Neuronal stem cell (in vitro differentiated cells): Measurements from ENCODE around the gene GSTM3.

Experiments used
- DNase-seq: peaks from one replicate; pipeline ENCODE4 v3.0.0-alpha.2; 2013; ENCODE audit warnings: low spot score
- H2AFZ ChIP-seq: one replicate; pipeline ENCODE4 v1.6.1; 2013; ENCODE audit warnings: mild to moderate bottlenecking, low read length, inconsistent platforms
- H2AK5ac ChIP-seq: 2 replicates; pipeline ENCODE4 v1.6.1; 2013; ENCODE audit warnings: low read depth, mild to moderate bottlenecking, inconsistent platforms, low read length, moderate library complexity, mixed read lengths
- H2BK120ac ChIP-seq: 2 replicates; pipeline ENCODE4 v1.6.1; 2013; ENCODE audit warnings: low read depth, mild to moderate bottlenecking, inconsistent platforms, low read length, moderate library complexity, mixed read lengths
- H2BK12ac ChIP-seq: one replicate; pipeline ENCODE4 v1.6.1; 2013; ENCODE audit warnings: low read length, inconsistent platforms
- H2BK15ac ChIP-seq: 2 replicates; pipeline ENCODE4 v1.6.1; 2013; ENCODE audit warnings: mild to moderate bottlenecking, low read length, inconsistent platforms, mixed read lengths
- H2BK5ac ChIP-seq: one replicate; pipeline ENCODE4 v1.6.1; 2013; ENCODE audit warnings: inconsistent platforms, mild to moderate bottlenecking, low read length, moderate library complexity
- H3K14ac ChIP-seq: one replicate; pipeline ENCODE4 v1.6.1; 2013; ENCODE audit warnings: low read length, inconsistent platforms
- H3K18ac ChIP-seq: 2 replicates; pipeline ENCODE4 v1.6.1; 2013; ENCODE audit warnings: low read length, inconsistent platforms
- H3K23ac ChIP-seq: 2 replicates; pipeline ENCODE4 v1.6.1; 2013; ENCODE audit warnings: low read depth, mild to moderate bottlenecking, mixed read lengths, low read length, inconsistent platforms; ENCODE audit not compliant: poor library complexity
- H3K27ac ChIP-seq: replicated peaks from 3 replicates; pipeline ENCODE4 v1.5.1; 2013; ENCODE audit warnings: low read length, inconsistent platforms
- H3K27me3 ChIP-seq, 3 experiments: 2 replicates each; pipeline ENCODE4 v1.6.1; 2013; ENCODE audit warnings: low read length in 3 of 3, mild to moderate bottlenecking in 2 of 3, inconsistent platforms in 1 of 3, low read depth in 1 of 3, mixed read lengths in 1 of 3, moderate library complexity in 1 of 3; ENCODE audit not compliant: control insufficient read depth in 3 of 3, insufficient read depth in 3 of 3
- H3K36me3 ChIP-seq, 2 donors: replicated peaks in 1 of 2; 2 replicates each; pipeline ENCODE4 v1.6.1; 2013; ENCODE audit warnings: low read length in 2 of 2; ENCODE audit not compliant: control insufficient read depth in 2 of 2, insufficient read depth in 2 of 2
- H3K4ac ChIP-seq: 2 replicates; pipeline ENCODE4 v1.6.1; 2013; ENCODE audit warnings: inconsistent platforms, mild to moderate bottlenecking, low read length, moderate library complexity
- H3K4me1 ChIP-seq, 2 donors: 1 replicate in 1 of 2; 2 replicates in 1 of 2; pipeline ENCODE4 v1.6.1; 2013; ENCODE audit warnings: low read length in 2 of 2, low read depth in 1 of 2; ENCODE audit not compliant: control insufficient read depth in 2 of 2, insufficient read depth in 1 of 2
- H3K4me2 ChIP-seq: one replicate; pipeline ENCODE4 v1.6.1; 2013; ENCODE audit warnings: mild to moderate bottlenecking, low read length, inconsistent platforms; ENCODE audit not compliant: insufficient read depth, poor library complexity, severe bottlenecking
- H3K4me3 ChIP-seq, 2 donors: 2 replicates each; pipeline ENCODE4 v1.5.1; 2013; ENCODE audit warnings: low read length in 2 of 2, mild to moderate bottlenecking in 2 of 2, inconsistent platforms in 1 of 2, moderate library complexity in 1 of 2
- H3K79me1 ChIP-seq: one replicate; pipeline ENCODE4 v1.6.1; 2013; ENCODE audit warnings: low read depth, mild to moderate bottlenecking, inconsistent platforms, low read length, moderate library complexity
- H3K9ac ChIP-seq: one replicate; pipeline ENCODE4 v1.6.1; 2013; ENCODE audit warnings: mild to moderate bottlenecking, low read depth, low read length, inconsistent platforms; ENCODE audit not compliant: poor library complexity
- H3K9me3 ChIP-seq, 2 donors: replicated peaks in 1 of 2; 2 replicates each; pipeline versions ENCODE3 to v1.6.1; 2013; ENCODE audit warnings: low read length in 2 of 2, mild to moderate bottlenecking in 2 of 2, inconsistent platforms in 1 of 2, low read depth in 1 of 2, mixed read lengths in 1 of 2, moderate library complexity in 1 of 2; ENCODE audit not compliant: control insufficient read depth in 2 of 2, insufficient read depth in 1 of 2
- H4K8ac ChIP-seq: one replicate; pipeline ENCODE4 v1.6.1; 2013; ENCODE audit warnings: low read depth, mild to moderate bottlenecking, inconsistent platforms, low read length, moderate library complexity
- H4K91ac ChIP-seq: one replicate; pipeline ENCODE4 v1.6.1; 2013; ENCODE audit warnings: low read length, low read depth, mild to moderate bottlenecking, inconsistent platforms; ENCODE audit not compliant: poor library complexity
- WGBS, 2 donors: extraction: QIAGEN DNeasy Blood & Tissue Kit; methylation state at CpG; one replicate each; pipeline ENCODE4 v1.1.7; 2013; ENCODE audit warnings: missing lambda C conversion rate in 2 of 2, mixed read lengths in 1 of 2; ENCODE audit not compliant: insufficient read length in 2 of 2, insufficient replicate concordance in 1 of 2; ENCODE audit errors: extremely low coverage in 2 of 2; 5-methylcytosine and 5-hydroxymethylcytosine counted together

Gene GSTM3

GRCh38 chr1:109716570-109717090 lies 24.2 kb downstream of the GSTM3 start:
- no peak overlapping the region for H2BK5ac ChIP-seq
- H3K4me2 ChIP-seq, result no peak overlapping the region
- no peak overlapping the region for H2AK5ac ChIP-seq
- no peaks in the 10 kb centered on the region for H3K79me1 ChIP-seq
- H3K14ac ChIP-seq, result no peak overlapping the region
- no peak overlapping the region for H3K9ac ChIP-seq
- no peaks in the 10 kb centered on the region for H3K36me3 ChIP-seq
- H3K4me1 ChIP-seq, result no peaks in the 10 kb centered on the region
- H2BK120ac ChIP-seq, result no peak overlapping the region
- no peak overlapping the region for H3K18ac ChIP-seq
- H3K27me3 ChIP-seq, result peaks cover 0 to 16% (median 0%) of the 10 kb centered on the region in 3 experiments
- no peak overlapping the region for H3K23ac ChIP-seq
- H3K27ac ChIP-seq, result no peak overlapping the region
- H3K9me3 ChIP-seq, result no peaks in the 10 kb centered on the region
- H2BK15ac ChIP-seq, result no peak overlapping the region
- no peak overlapping the region for H4K8ac ChIP-seq
- no peak overlapping the region for H2AFZ ChIP-seq
- no CpG with 5 or more reads among the region's 3 CpGs for WGBS, 2 donors
- no peak overlapping the region for H2BK12ac ChIP-seq
- no peak overlapping the region for H4K91ac ChIP-seq
- DNase-seq, result no peak
- no peak overlapping the region for H3K4ac ChIP-seq
- no peak overlapping the region for H3K4me3 ChIP-seq

- Histone ChIP-seq H3K14ac (no peak overlapping the region), H3K4me2 (no peak overlapping the region), H3K9ac (no peak overlapping the region), H3K9me3 (no peaks in the 10 kb centered on the region), H4K8ac (no peak overlapping the region), H3K27me3 (peaks cover 0 to 14% (median 0%) of the 10 kb centered on the region in 3 experiments), H3K27ac (no peak overlapping the region), H3K18ac (no peak overlapping the region), H3K79me1 (no peaks in the 10 kb centered on the region), H3K4me1 (no peaks in the 10 kb centered on the region), H2AK5ac (no peak overlapping the region), H3K4me3 (no peak overlapping the region), H3K36me3 (no peaks in the 10 kb centered on the region), H3K23ac (no peak overlapping the region), H2AFZ (no peak overlapping the region), H2BK12ac (no peak overlapping the region), H2BK120ac (no peak overlapping the region), H3K4ac (no peak overlapping the region), H2BK15ac (no peak overlapping the region), H2BK5ac (no peak overlapping the region), H4K91ac (no peak overlapping the region)
- WGBS, 2 donors, result no CpG with 5 or more reads among the region's 3 CpGs
- DNase-seq, result no peak
These were observed 24.7 kb downstream of the GSTM3 start for GRCh38 chr1:109716121-109716520.

GRCh38 chr1:109714661-109715372 lies 26.0 kb downstream of the GSTM3 start:
- no peak overlapping the region for H3K14ac ChIP-seq
- no peaks in the 10 kb centered on the region for H3K79me1 ChIP-seq
- H2BK12ac ChIP-seq, result no peak overlapping the region
- no peaks in the 10 kb centered on the region for H3K9me3 ChIP-seq
- no peaks in the 10 kb centered on the region for H3K36me3 ChIP-seq
- no peak overlapping the region for H4K91ac ChIP-seq
- H3K9ac ChIP-seq, result no peak overlapping the region
- no peak overlapping the region for H2BK15ac ChIP-seq
- H2AK5ac ChIP-seq, result no peak overlapping the region
- no peaks in the 10 kb centered on the region for H3K4me1 ChIP-seq
- no peak overlapping the region for H2AFZ ChIP-seq
- no peak overlapping the region for H3K18ac ChIP-seq
- no CpG with 5 or more reads among the region's 12 CpGs for WGBS, 2 donors
- no peak overlapping the region for H3K4ac ChIP-seq
- H3K23ac ChIP-seq, result no peak overlapping the region
- H3K4me3 ChIP-seq, result no peak overlapping the region
- H3K27me3 ChIP-seq, result peaks cover 0 to 14% (median 0%) of the 10 kb centered on the region in 3 experiments
- no peak overlapping the region for H2BK5ac ChIP-seq
- DNase-seq, result no peak
- no peak overlapping the region for H3K27ac ChIP-seq
- no peak overlapping the region for H2BK120ac ChIP-seq
- H4K8ac ChIP-seq, result no peak overlapping the region
- H3K4me2 ChIP-seq, result no peak overlapping the region

- no peaks in the 10 kb centered on the region for H3K9me3 ChIP-seq
- H2BK5ac ChIP-seq, result no peak overlapping the region
- H2AK5ac ChIP-seq, result no peak overlapping the region
- H4K8ac ChIP-seq, result no peak overlapping the region
- no peak overlapping the region for H4K91ac ChIP-seq
- no peak overlapping the region for H3K4ac ChIP-seq
- no peak overlapping the region for H3K18ac ChIP-seq
- no peak overlapping the region for H3K4me2 ChIP-seq
- no peak overlapping the region for H3K27ac ChIP-seq
- H3K9ac ChIP-seq, result no peak overlapping the region
- H3K4me3 ChIP-seq, result no peak overlapping the region
- H3K4me1 ChIP-seq, result no peaks in the 10 kb centered on the region
- WGBS, 2 donors, result no CpG with 5 or more reads among the region's 5 CpGs
- H3K14ac ChIP-seq, result no peak overlapping the region
- no peak overlapping the region for H2AFZ ChIP-seq
- H3K23ac ChIP-seq, result no peak overlapping the region
- H2BK15ac ChIP-seq, result no peak overlapping the region
- no peaks in the 10 kb centered on the region for H3K79me1 ChIP-seq
- H2BK12ac ChIP-seq, result no peak overlapping the region
- peaks cover 0 to 14% (median 0%) of the 10 kb centered on the region in 3 experiments for H3K27me3 ChIP-seq
- no peak overlapping the region for H2BK120ac ChIP-seq
- no peaks in the 10 kb centered on the region for H3K36me3 ChIP-seq
- no peak for DNase-seq
These were observed 27.2 kb downstream of the GSTM3 start for GRCh38 chr1:109713636-109714035.
